VCaP (cell line): ENCODE results near the gene FHDC1.

Source experiments
- H3K27ac ChIP-seq: fragments of 450-650 bp; 2 replicates; pipeline ENCODE4 v1.5.1; 2017
- TF ChIP-seq, protein P1 (sequence below): fragments of 450-650 bp; conservative IDR thresholded peaks from 2 replicates; pipeline ENCODE4 v1.5.1; 2017; ENCODE audit warnings: mild to moderate bottlenecking, moderate library complexity

FHDC1 gene

DNA sequence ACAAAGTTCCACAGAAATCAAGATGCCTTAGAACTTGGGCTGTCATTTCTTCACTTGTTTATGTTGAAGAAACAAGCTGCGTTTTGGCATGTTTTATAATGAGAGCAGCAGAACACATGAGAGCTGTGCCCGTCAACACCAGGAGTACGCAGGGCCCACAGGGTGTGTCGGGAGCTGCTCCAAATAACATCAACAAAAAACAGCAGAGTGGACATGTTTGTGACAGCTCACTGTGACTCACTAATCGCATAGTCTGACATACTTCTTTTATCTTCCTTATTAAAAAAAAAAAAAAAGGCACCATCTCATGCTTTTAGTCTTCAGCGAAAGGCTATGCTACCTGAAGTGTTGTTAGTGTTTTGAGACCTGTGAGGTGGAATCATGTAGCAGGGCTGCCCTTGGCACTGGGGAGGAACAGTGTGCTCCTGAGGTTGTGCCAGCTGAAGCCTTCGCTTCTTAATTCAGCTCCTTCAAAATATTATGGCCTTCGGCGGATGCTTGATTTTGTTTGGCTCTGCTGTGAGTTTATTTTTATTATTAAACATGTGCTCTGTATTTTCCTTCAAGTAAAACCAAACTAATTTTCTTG, 32.8 kb downstream of the FHDC1 start:
- H3K27ac ChIP-seq = no peak overlapping the region

DNA sequence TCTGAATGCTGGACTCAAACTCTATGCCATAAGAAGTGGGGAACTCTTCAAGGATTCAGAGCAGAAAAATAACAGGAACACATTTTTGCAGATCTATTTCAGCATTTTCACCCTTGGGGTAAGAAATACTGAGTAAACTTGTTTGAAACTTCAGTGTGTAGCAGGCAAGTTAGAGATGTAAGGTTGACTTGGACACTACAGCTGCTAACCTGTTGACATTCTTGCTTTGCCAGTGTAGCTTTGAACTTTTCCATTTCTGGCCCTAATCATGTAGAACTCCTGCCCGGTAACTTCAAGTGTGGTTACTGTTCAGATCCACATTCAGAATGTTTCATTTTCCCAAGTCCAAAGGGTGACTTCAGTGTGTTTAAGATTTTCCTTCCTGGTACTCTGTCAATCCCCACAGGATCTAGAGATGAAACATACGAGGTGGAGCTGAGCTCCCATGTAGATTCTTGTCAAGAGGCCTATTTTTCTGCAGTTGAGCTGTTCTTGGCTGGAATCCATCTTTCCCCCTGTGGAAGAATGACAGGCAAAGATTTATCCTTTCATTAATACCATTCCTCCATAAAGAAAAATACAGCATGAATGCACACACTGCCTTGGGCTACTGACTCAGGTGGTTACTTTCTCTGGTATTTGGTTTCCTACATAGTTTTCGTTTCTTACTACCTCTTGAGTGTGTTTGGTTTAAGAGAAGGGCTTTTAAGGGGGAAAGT, 34.1 kb downstream of the FHDC1 start:
- TF ChIP-seq, protein P1, sequence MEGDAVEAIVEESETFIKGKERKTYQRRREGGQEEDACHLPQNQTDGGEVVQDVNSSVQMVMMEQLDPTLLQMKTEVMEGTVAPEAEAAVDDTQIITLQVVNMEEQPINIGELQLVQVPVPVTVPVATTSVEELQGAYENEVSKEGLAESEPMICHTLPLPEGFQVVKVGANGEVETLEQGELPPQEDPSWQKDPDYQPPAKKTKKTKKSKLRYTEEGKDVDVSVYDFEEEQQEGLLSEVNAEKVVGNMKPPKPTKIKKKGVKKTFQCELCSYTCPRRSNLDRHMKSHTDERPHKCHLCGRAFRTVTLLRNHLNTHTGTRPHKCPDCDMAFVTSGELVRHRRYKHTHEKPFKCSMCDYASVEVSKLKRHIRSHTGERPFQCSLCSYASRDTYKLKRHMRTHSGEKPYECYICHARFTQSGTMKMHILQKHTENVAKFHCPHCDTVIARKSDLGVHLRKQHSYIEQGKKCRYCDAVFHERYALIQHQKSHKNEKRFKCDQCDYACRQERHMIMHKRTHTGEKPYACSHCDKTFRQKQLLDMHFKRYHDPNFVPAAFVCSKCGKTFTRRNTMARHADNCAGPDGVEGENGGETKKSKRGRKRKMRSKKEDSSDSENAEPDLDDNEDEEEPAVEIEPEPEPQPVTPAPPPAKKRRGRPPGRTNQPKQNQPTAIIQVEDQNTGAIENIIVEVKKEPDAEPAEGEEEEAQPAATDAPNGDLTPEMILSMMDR = no peak
- no peak overlapping the region for H3K27ac ChIP-seq

More for the DNA sequence above, 32.8 kb downstream of the FHDC1 start:
- TF ChIP-seq, protein P1 = no peak

DNA sequence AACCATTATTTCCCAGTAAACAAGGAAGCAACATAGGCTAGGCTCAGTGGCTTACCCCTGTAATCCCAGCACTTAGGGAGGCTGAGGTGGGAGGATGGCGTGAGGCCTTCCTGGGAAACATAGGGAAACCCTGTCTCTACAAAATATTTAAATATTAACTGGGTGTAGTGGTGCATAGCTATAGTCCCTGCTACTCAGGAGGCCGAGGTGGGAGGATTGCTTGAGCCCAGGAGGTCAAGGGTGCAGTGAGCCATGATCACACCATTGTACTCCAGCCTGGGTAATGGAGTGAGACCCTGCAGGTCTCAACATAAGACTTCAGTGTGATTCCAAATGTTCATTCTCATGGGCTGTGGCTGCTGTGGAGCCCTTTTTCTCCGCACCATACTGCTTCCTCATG, 34.9 kb downstream of the FHDC1 start:
- TF ChIP-seq, protein P1 = no peak
- no peak overlapping the region for H3K27ac ChIP-seq

GRCh38 chr4:152972821-152973628, 36.9 kb downstream of the FHDC1 start:
- no peak overlapping the region for H3K27ac ChIP-seq
- TF ChIP-seq, protein P1 = no peak

- no peak overlapping the region for H3K27ac ChIP-seq
- TF ChIP-seq, protein P1 = no peak
Measured at GRCh38 chr4:152973629-152974467, 37.7 kb downstream of the FHDC1 start.

DNA sequence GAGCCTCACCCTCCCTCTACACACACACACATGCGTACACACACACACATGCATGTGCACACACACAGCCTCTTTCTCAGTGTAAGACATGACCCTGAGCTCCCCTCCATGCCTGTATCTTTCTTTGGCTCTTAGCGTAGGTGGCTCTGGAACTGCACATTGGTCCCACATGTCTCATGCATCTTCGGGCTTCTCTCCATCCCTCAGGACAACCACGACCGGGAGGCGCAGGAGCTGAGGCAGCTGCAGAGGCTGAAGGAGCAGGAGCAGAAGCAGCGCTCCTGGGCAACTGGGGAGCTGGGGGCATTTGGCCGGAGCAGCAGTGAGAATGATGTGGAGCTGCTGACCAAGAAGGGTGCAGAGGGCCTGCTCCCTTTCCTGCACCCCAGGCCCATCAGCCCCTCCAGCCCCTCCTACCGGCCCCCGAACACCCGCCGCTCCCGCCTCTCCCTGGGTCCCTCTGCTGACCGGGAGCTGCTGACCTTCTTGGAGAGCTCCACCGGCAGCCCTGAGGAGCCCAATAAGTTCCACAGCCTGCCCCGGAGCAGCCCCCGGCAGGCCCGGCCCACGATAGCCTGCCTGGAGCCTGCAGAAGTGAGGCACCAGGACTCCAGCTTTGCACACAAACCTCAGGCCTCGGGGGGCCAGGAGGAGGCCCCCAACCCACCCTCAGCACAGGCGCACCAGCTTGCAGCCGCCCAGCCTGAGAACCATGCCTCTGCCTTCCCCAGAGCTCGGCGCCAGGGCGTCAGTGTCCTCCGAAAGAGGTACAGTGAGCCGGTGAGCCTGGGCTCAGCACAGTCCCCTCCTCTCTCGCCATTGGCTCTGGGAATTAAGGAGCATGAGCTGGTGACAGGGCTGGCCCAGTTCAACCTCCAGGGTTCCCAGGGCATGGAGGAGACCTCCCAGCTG, 38.6 kb downstream of the FHDC1 start:
- TF ChIP-seq, protein P1 = no peak
- H3K27ac ChIP-seq = no peak overlapping the region
